Nephron progenitor cell (in vitro differentiated cells): ENCODE measurements around the gene BNC1.

Source experiments
- DNase-seq: peaks from one replicate; pipeline ENCODE4 v3.0.0; 2021
- H3K27ac Mint-ChIP-seq: 2 replicates; pipeline ENCODE4 v1.8.0; 2021; ENCODE audit warnings: mild to moderate bottlenecking, moderate library complexity, mixed read lengths
- H3K27me3 Mint-ChIP-seq: 2 replicates; pipeline ENCODE4 v1.8.0; 2021; ENCODE audit warnings: mild to moderate bottlenecking, low read depth, mixed read lengths; ENCODE audit not compliant: poor library complexity
- H3K36me3 Mint-ChIP-seq: 2 replicates; pipeline ENCODE4 v1.8.0; 2021; ENCODE audit warnings: low read depth, mixed read lengths
- H3K4me1 Mint-ChIP-seq: 2 replicates; pipeline ENCODE4 v1.8.0; 2021; ENCODE audit warnings: mixed read lengths
- H3K4me3 Mint-ChIP-seq: 2 replicates; pipeline ENCODE4 v1.8.0; 2021; ENCODE audit warnings: mild to moderate bottlenecking, moderate library complexity, mixed read lengths
- H3K9me3 Mint-ChIP-seq: 2 replicates; pipeline ENCODE4 v1.8.0; 2021; ENCODE audit warnings: mild to moderate bottlenecking, moderate library complexity, mixed read lengths
- CTCF ChIP-seq: fragments of 200-600 bp; sonication (generic); IDR thresholded peaks from 2 replicates; pipeline ENCODE4 v1.5.0; 2021; ENCODE audit warnings: antibody characterized with exemption

Gene BNC1

GRCh38 chr15:83219026-83219425, 65.4 kb downstream of the BNC1 start:
- TF ChIP-seq CTCF, result no peak
- Mint-ChIP-seq H3K4me1 (no peaks in the 10 kb centered on the region), H3K27ac (no peak overlapping the region), H3K27me3 (no peaks in the 10 kb centered on the region), H3K9me3 (peaks cover 89% of the 10 kb centered on the region), H3K36me3 (peaks cover 78% of the 10 kb centered on the region), H3K4me3 (no peak overlapping the region)
- DNase-seq, result no peak

- Mint-ChIP-seq H3K4me1 (no peaks in the 10 kb centered on the region), H3K36me3 (peaks cover 53% of the 10 kb centered on the region), H3K4me3 (no peak overlapping the region), H3K27me3 (no peaks in the 10 kb centered on the region), H3K9me3 (peaks cover 55% of the 10 kb centered on the region), H3K27ac (no peak overlapping the region)
- no peak for DNase-seq
- TF ChIP-seq CTCF, result no peak
Observed at GRCh38 chr15:83215306-83215705, 69.2 kb downstream of the BNC1 start.

GRCh38 chr15:83210619-83211018, 73.8 kb downstream of the BNC1 start:
- H3K9me3 Mint-ChIP-seq, result peaks cover 18% of the 10 kb centered on the region
- peaks cover 10% of the 10 kb centered on the region for H3K4me1 Mint-ChIP-seq
- no peak for DNase-seq
- TF ChIP-seq CTCF, result no peak
- peaks cover 16% of the 10 kb centered on the region for H3K36me3 Mint-ChIP-seq
- H3K27me3 Mint-ChIP-seq, result no peaks in the 10 kb centered on the region
- H3K27ac Mint-ChIP-seq, result no peak overlapping the region
- no peak overlapping the region for H3K4me3 Mint-ChIP-seq

GRCh38 chr15:83209333-83209732, 75.1 kb downstream of the BNC1 start:
- no peak for DNase-seq
- Mint-ChIP-seq H3K4me3 (no peak overlapping the region), H3K9me3 (peaks cover 5% of the 10 kb centered on the region), H3K36me3 (peaks cover 6% of the 10 kb centered on the region), H3K27ac (no peak overlapping the region), H3K27me3 (no peaks in the 10 kb centered on the region), H3K4me1 (peaks cover 22% of the 10 kb centered on the region)
- no peak for TF ChIP-seq CTCF

GRCh38 chr15:83208367-83208661, 76.2 kb downstream of the BNC1 start:
- no peak overlapping the region for H3K27ac Mint-ChIP-seq
- TF ChIP-seq CTCF, result no peak
- H3K36me3 Mint-ChIP-seq, result no peaks in the 10 kb centered on the region
- no peak for DNase-seq
- peaks cover 32% of the 10 kb centered on the region for H3K4me1 Mint-ChIP-seq
- no peaks in the 10 kb centered on the region for H3K27me3 Mint-ChIP-seq
- H3K4me3 Mint-ChIP-seq, result no peak overlapping the region
- H3K9me3 Mint-ChIP-seq, result no peaks in the 10 kb centered on the region

- H3K4me3 Mint-ChIP-seq, result peak within 1 kb of the TSS; percentile 98
- TF ChIP-seq CTCF, result no peak
- H3K36me3 Mint-ChIP-seq, result no peaks in the 10 kb centered on the region
- no peaks in the 10 kb centered on the region for H3K9me3 Mint-ChIP-seq
- H3K27ac Mint-ChIP-seq, result peak within 1 kb of the TSS; percentile 98
- DNase-seq, result peak; percentile 71
- no peaks in the 10 kb centered on the region for H3K27me3 Mint-ChIP-seq
- peaks cover 37% of the 10 kb centered on the region for H3K4me1 Mint-ChIP-seq
Observed at GRCh38 chr15:83207660-83208366, 76.7 kb downstream of the BNC1 start, which contains the start of gene HDGFL3. HDGFL3 (minus strand) TSS chr15:83207823; CDS start chr15:83207414, 409 bp downstream.
